Uterus (tissue), 4 donors: ENCODE results near the gene S100Z. TPM values are rescaled to one million over a fixed set of nuclear protein-coding genes. Genes with fewer than 3 reads are reported as not detected.

Source experiments
- DNase-seq, 2 donors: peaks; one replicate each; pipeline ENCODE4 v3.0.0-alpha.2; 2019 to 2020
- H3K27ac ChIP-seq, 2 donors: fragments of 200-600 bp; sonication (generic); 1 replicate in 1 of 2; 2 replicates in 1 of 2; pipeline ENCODE4 v1.5.1; 2016 to 2018
- H3K27me3 ChIP-seq, 2 donors: fragments of 200-600 bp; sonication (generic); one replicate each; pipeline ENCODE4 v1.5.1; 2018 to 2019; ENCODE audit warnings: control low read depth in 1 of 2
- H3K36me3 ChIP-seq, 2 donors: fragments of 200-600 bp; sonication (generic); one replicate each; pipeline ENCODE4 v1.5.1; 2019; ENCODE audit warnings: control low read depth in 1 of 2
- H3K4me1 ChIP-seq, 2 donors: fragments of 200-600 bp; sonication (generic); one replicate each; pipeline ENCODE4 v1.5.1; 2018 to 2019; ENCODE audit warnings: control low read depth in 1 of 2
- H3K4me3 ChIP-seq, 2 donors: fragments of 200-600 bp; sonication (generic); 1 replicate in 1 of 2; 2 replicates in 1 of 2; pipeline ENCODE4 v1.5.1; 2018 to 2019; ENCODE audit warnings: mild to moderate bottlenecking in 1 of 2
- H3K9me3 ChIP-seq, 2 donors: fragments of 200-600 bp; sonication (generic); one replicate each; pipeline ENCODE4 v1.5.1; 2019; ENCODE audit warnings: control low read depth in 1 of 2
- CTCF ChIP-seq, 4 experiments: fragments of 200-600 bp in 2 of 4; fragments of 450-650 bp in 2 of 4; sonication (generic) in 2 of 4; IDR thresholded peaks; one replicate each; pipeline ENCODE4 v1.5.1; 2016 to 2019; ENCODE audit warnings: antibody characterized with exemption in 4 of 4, mild to moderate bottlenecking in 2 of 4, moderate library complexity in 1 of 4
- POLR2A ChIP-seq, 2 donors: fragments of 450-650 bp; IDR thresholded peaks; one replicate each; pipeline ENCODE4 v1.6.1; 2016; ENCODE audit warnings: antibody characterized with exemption in 2 of 2, mild to moderate bottlenecking in 1 of 2, moderate library complexity in 1 of 2
- intact Hi-C: fragments of 100-400 bp; cut with DNase I; formaldehyde crosslinking; loops from one replicate; pipeline ENCODE4 v1.15.1; 2023; ENCODE audit warnings: low total_unique reads
- total RNA-seq, 4 donors: library from RNA; depleted of rRNA in 3 of 4; stranded (reverse); fragments of >200 nt in 3 of 4; gene quantifications; one replicate each; pipeline versions ENCODE4 v1.1.0 to v1.2.4, GENCODE V29; 2014 to 2023
- donor health status: DM: yes; HTN: yes; CAD: no.

Gene S100Z
- total RNA-seq, 4 donors from 2014 or later = 0.35 TPM; not detected in 3

- no peaks in the 10 kb centered on the region for H3K36me3 ChIP-seq
- H3K27me3 ChIP-seq = no peaks in the 10 kb centered on the region
- no peaks in the 10 kb centered on the region for H3K4me1 ChIP-seq
- no peak for TF ChIP-seq CTCF (IDR thresholded peaks at IDR 0.05)
- no peak for TF ChIP-seq POLR2A (IDR thresholded peaks at IDR 0.05)
- intact Hi-C loops = no loop called here
- no peaks in the 10 kb centered on the region for H3K9me3 ChIP-seq
- no peak overlapping the region for H3K27ac ChIP-seq
- H3K4me3 ChIP-seq = no peak overlapping the region
- no peak for DNase-seq
Observed at GRCh38 chr5:76805821-76806505, 43.9 kb upstream of the S100Z start.

DNA sequence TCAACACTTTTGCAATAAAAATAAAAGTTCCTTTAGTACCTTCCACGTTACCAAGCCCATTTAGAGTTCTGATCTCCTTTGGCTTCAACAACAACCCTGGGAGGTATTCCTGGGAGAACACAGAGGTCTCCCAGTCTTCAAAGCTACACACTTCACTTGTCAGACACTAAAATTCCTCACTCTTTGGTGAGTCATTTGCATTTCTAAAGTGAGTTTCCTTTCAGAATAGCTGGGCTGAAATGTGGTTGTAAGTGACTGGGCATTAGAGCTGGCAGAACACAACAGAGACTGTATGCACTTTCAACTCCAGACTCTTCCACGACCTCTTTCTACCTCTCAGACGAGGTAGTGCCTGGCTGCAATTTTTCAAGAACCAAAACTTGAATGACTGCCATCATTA lies 42.5 kb upstream of the S100Z start:
- H3K9me3 ChIP-seq = no peaks in the 10 kb centered on the region
- H3K4me3 ChIP-seq = no peak overlapping the region
- intact Hi-C loops = no loop called here
- H3K27ac ChIP-seq = no peak overlapping the region
- no peak for DNase-seq
- no peaks in the 10 kb centered on the region for H3K27me3 ChIP-seq
- TF ChIP-seq POLR2A (IDR thresholded peaks at IDR 0.05) (no peak), CTCF (IDR thresholded peaks at IDR 0.05) (no peak)
- no peaks in the 10 kb centered on the region for H3K4me1 ChIP-seq
- H3K36me3 ChIP-seq = no peaks in the 10 kb centered on the region

DNA sequence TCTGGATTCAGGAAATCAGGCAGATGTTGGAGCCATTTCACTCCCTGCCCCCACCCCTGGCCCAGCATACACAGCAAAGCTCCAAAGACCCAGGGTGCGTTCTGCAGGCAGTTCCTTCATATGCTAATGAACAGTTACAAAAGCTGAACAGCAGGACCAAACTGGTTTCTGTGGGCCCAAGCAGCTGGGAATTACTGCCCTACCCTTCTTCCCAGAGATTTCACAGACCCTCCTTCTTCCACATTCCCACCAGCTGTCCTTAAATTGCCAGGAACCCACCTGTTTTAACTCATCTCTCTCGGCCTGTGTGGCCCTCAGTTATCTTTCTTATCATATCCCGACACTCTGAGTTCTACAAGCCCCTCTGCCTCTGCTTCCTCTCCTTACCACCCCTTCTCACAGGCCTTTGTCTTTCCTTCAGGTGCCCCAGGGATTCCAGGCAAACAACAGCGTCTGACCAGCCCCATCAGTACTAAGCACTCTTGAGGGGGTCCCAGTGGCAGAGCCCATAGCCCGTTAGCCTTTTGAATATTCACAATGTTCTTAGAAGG lies 41.6 kb upstream of the S100Z start:
- no peak for DNase-seq

DNA sequence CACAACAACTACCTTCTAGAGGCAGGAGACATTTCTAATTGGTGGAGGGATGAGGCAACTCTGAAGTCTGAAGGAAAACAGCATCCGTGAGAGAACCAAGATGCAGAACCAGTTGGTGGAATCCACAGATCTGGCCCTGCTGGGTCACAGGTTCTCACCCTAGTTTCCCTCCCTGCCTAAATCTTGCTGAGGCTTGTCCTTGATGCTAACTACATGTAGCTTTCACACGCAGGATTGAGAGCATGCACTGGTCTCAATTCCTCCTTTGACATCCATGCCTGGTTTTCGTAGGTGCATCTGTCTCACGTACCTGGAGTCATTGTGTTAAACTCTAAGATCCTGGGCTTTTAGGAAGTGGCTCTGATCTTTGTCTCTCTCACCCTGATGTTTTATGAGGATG lies 40.7 kb upstream of the S100Z start:
- DNase-seq = no peak
- Histone ChIP-seq H3K9me3 (no peaks in the 10 kb centered on the region), H3K36me3 (no peaks in the 10 kb centered on the region), H3K4me1 (no peaks in the 10 kb centered on the region), H3K27me3 (no peaks in the 10 kb centered on the region), H3K4me3 (no peak overlapping the region), H3K27ac (no peak overlapping the region)
- TF ChIP-seq POLR2A (IDR thresholded peaks at IDR 0.05) (no peak), CTCF (IDR thresholded peaks at IDR 0.05) (no peak)
- intact Hi-C loops = no loop called here

More for the DNA sequence above, 41.6 kb upstream of the S100Z start:
- intact Hi-C loops = no loop called here
- TF ChIP-seq CTCF (IDR thresholded peaks at IDR 0.05) (no peak), POLR2A (IDR thresholded peaks at IDR 0.05) (no peak)
- no peaks in the 10 kb centered on the region for H3K27me3 ChIP-seq
- no peaks in the 10 kb centered on the region for H3K4me1 ChIP-seq
- H3K4me3 ChIP-seq = no peak overlapping the region
- no peak overlapping the region for H3K27ac ChIP-seq
- no peaks in the 10 kb centered on the region for H3K9me3 ChIP-seq
- H3K36me3 ChIP-seq = no peaks in the 10 kb centered on the region

- Histone ChIP-seq H3K4me3 (no peak overlapping the region), H3K27me3 (no peaks in the 10 kb centered on the region), H3K4me1 (no peaks in the 10 kb centered on the region), H3K27ac (no peak overlapping the region), H3K36me3 (no peaks in the 10 kb centered on the region), H3K9me3 (no peaks in the 10 kb centered on the region)
- intact Hi-C loops = no loop called here
- DNase-seq = no peak
- TF ChIP-seq CTCF (IDR thresholded peaks at IDR 0.05) (no peak), POLR2A (IDR thresholded peaks at IDR 0.05) (no peak)
Observed at GRCh38 chr5:76810236-76810635, 39.6 kb upstream of the S100Z start.
